Kidney (tissue), 14 donors: ENCODE data around the gene INAFM2. TPM values are rescaled to one million over a fixed set of nuclear protein-coding genes. Genes with fewer than 3 reads are reported as not detected.

ENCODE experiments used
- DNase-seq, 5 donors: peaks; one replicate each; pipeline ENCODE4 v3.0.0-alpha.2; 2013 to 2020
- FAIRE-seq: peaks from 2 replicates; lab custom pipeline; 2012; peaks lifted over from hg19 to GRCh38; lab: Jason Lieb, UNC
- H3K27ac ChIP-seq, 2 donors: one replicate each; pipeline ENCODE4 v1.7.0; 2013; ENCODE audit warnings: low read depth in 2 of 2, low read length in 2 of 2, inconsistent platforms in 1 of 2
- H3K27me3 ChIP-seq: one replicate; pipeline ENCODE4 v1.7.1; 2013; ENCODE audit warnings: low read length, inconsistent platforms; ENCODE audit not compliant: control insufficient read depth, insufficient read depth
- H3K36me3 ChIP-seq, 3 donors: one replicate each; pipeline versions ENCODE4 v1.7.0 to v1.7.1; 2013; ENCODE audit warnings: low read length in 3 of 3, control low read depth in 1 of 3, inconsistent platforms in 1 of 3; ENCODE audit not compliant: insufficient read depth in 3 of 3, control insufficient read depth in 2 of 3
- H3K4me1 ChIP-seq, 3 donors: one replicate each; pipeline versions ENCODE4 v1.7.0 to v1.7.1; 2013; ENCODE audit warnings: low read length in 3 of 3, inconsistent platforms in 1 of 3, low read depth in 1 of 3; ENCODE audit not compliant: control insufficient read depth in 2 of 3, insufficient read depth in 2 of 3
- H3K4me3 ChIP-seq, 3 donors: one replicate each; pipeline versions ENCODE4 v1.7.0 to v1.8.1; 2013; ENCODE audit warnings: low read length in 3 of 3, control low read depth in 1 of 3, inconsistent platforms in 1 of 3
- H3K9ac ChIP-seq, 3 donors: one replicate each; pipeline versions ENCODE4 v1.7.0 to v1.7.1; 2013; ENCODE audit warnings: low read length in 3 of 3, control low read depth in 1 of 3, inconsistent platforms in 1 of 3
- H3K9me3 ChIP-seq, 3 donors: one replicate each; pipeline versions ENCODE4 v1.7.0 to v1.7.1; 2013; ENCODE audit warnings: low read length in 3 of 3, control low read depth in 1 of 3, inconsistent platforms in 1 of 3; ENCODE audit not compliant: control insufficient read depth in 2 of 3, insufficient read depth in 1 of 3
- CTCF ChIP-seq: IDR thresholded peaks from 3 replicates; pipeline ENCODE4 v1.5.1; 2012; ENCODE audit warnings: mild to moderate bottlenecking, moderate library complexity, borderline replicate concordance; ENCODE audit not compliant: insufficient read depth; ENCODE audit errors: extremely low read depth
- intact Hi-C: fragments of 100-400 bp; cut with DNase I; formaldehyde crosslinking; loops from one replicate; pipeline ENCODE4 v1.11.1; 2022
- polyA plus RNA-seq: library from polyadenylated mRNA; stranded (reverse); fragments of 350-450 nt; fragmentation: Illumina TruSeq; extraction: RNeasy Lipid Tissue Mini Kit (QIAGEN cat#74804); gene quantifications from one replicate; pipeline ENCODE4 v1.2.3, GENCODE V29; 2014; ENCODE audit warnings: low read depth, low replicate concordance; ENCODE audit not compliant: insufficient read depth
- total RNA-seq: library from RNA; stranded (reverse); fragmentation: NEBNext Ultra II Directional; extraction: Animal tissue kit (Norgen Biotek cat#: 25700); gene quantifications from one replicate; pipeline ENCODE4 v1.2.1, GENCODE V29; 2021
- donor health status: control.
- donor health status: control.
- donor health status: control.
- donor health status: control.
- donor health status: control.
- donor health status: DM: yes; HTN: yes; CAD: no.
- donor health status: Normal renal cell carcinoma (clear cell type).

INAFM2 gene
- total and polyA plus RNA-seq, 2 donors from 2014 or later = 14.7 to 21.6 TPM

GRCh38 chr15:40331637-40332036, 8.1 kb downstream of the INAFM2 start:
- TF ChIP-seq CTCF = no peak
- Histone ChIP-seq H3K27me3 (no peaks in the 10 kb centered on the region), H3K4me1 (peaks cover 0 to 19% (median 0%) of the 10 kb centered on the region in 3 donors), H3K9ac (no peak overlapping the region), H3K9me3 (no peaks in the 10 kb centered on the region), H3K36me3 (no peaks in the 10 kb centered on the region), H3K4me3 (no peak overlapping the region), H3K27ac (no peak overlapping the region)
- DNase-seq (no peak), FAIRE-seq (no peak)
- intact Hi-C loops = no loop called here

GRCh38 chr15:40332113-40332781, 8.8 kb downstream of the INAFM2 start:
- peak in 1 of 5 donors; percentile 61 for DNase-seq
- intact Hi-C loops = no loop called here
- no peaks in the 10 kb centered on the region for H3K9me3 ChIP-seq
- peaks cover 0 to 19% (median 0%) of the 10 kb centered on the region in 3 donors for H3K4me1 ChIP-seq
- H3K9ac ChIP-seq = no peak overlapping the region
- no peak for TF ChIP-seq CTCF
- H3K27ac ChIP-seq = no peak overlapping the region
- no peaks in the 10 kb centered on the region for H3K27me3 ChIP-seq
- H3K4me3 ChIP-seq = no peak overlapping the region
- no peak for FAIRE-seq
- no peaks in the 10 kb centered on the region for H3K36me3 ChIP-seq

GRCh38 chr15:40333922-40334492, 10.5 kb downstream of the INAFM2 start:
- peaks cover 0 to 26% (median 5%) of the 10 kb centered on the region in 3 donors for H3K4me1 ChIP-seq
- peak overlapping the region in 1 of 3 donors; percentile 3 for H3K4me3 ChIP-seq
- intact Hi-C loops = no loop called here
- FAIRE-seq = no peak
- H3K27ac ChIP-seq = peak overlapping the region; percentile 49 to 74
- H3K27me3 ChIP-seq = no peaks in the 10 kb centered on the region
- no peak for TF ChIP-seq CTCF
- peak; percentile 46 to 87 (median 57) for DNase-seq
- H3K9me3 ChIP-seq = no peaks in the 10 kb centered on the region
- H3K36me3 ChIP-seq = no peaks in the 10 kb centered on the region
- peak overlapping the region in 1 of 3 donors; percentile 29 for H3K9ac ChIP-seq
